Stimulated activated CD8-positive, alpha-beta memory T cell treated with anti-CD3 and anti-CD28 coated beads, Interleukin-12 subunit alpha, Interleukin-12 subunit beta, amount 100 ng/mL, for 4 hours (primary cell): ENCODE results near the gene DCHS2.

Source experiments
- DNase-seq: peaks from one replicate; pipeline ENCODE4 v3.0.0-alpha.2; 2020; ENCODE audit warnings: low read depth

The DCHS2 gene

GRCh38 chr4:154194649-154195048, 296.9 kb downstream of the DCHS2 start:
- no peak for DNase-seq

GRCh38 chr4:154192585-154192984, 299.0 kb downstream of the DCHS2 start:
- no peak for DNase-seq

- no peak for DNase-seq
Measured at GRCh38 chr4:154189346-154189745, 302.3 kb downstream of the DCHS2 start.

GRCh38 chr4:154186888-154187287, 304.7 kb downstream of the DCHS2 start:
- DNase-seq: no peak

- no peak for DNase-seq
Measured at GRCh38 chr4:154186035-154186434, 305.6 kb downstream of the DCHS2 start.

- DNase-seq: no peak
Measured at GRCh38 chr4:154184238-154184637, 307.4 kb downstream of the DCHS2 start.

- DNase-seq: no peak
Measured at GRCh38 chr4:154183264-154183663, 308.3 kb downstream of the DCHS2 start.
